Measurements from ENCODE around the gene ZSCAN5A. TPM values are rescaled to one million over a fixed set of nuclear protein-coding genes. Genes with fewer than 3 reads are reported as not detected.
"Not testable (repeated sequence)": the region's sequence is repeated elsewhere in the genome, so short reads cannot be mapped to it uniquely, and the experiment has no call there.

Gene ZSCAN5A
- total RNA-seq, 1 experiment from 2014 or later = 10.4 TPM

DNA sequence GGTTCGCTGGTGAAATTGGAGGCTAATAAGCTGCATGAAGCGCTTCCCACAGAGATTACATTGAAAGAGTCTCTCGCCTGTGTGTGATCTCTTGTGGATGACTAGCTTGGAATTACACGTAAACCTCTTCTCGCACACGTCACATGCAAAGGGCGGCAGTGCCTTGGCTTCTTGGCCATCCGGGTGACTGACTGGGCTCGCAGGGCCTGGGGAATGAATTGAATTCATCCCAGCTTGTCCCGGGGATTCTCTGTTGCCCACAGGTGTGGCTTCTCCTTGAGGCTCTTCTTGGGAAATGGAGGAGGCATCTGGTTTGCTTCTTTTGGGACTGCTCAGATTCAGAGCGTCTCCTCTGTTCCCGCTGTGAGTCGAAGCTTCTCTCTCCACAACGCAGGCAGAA is 92.8 kb downstream of the ZSCAN5A start (continued):
- no peak for TF ChIP-seq ESRRA (CRISPR knock-in tag; IDR thresholded peaks at IDR 0.05; ENCODE audit: borderline replicate concordance)

DNA sequence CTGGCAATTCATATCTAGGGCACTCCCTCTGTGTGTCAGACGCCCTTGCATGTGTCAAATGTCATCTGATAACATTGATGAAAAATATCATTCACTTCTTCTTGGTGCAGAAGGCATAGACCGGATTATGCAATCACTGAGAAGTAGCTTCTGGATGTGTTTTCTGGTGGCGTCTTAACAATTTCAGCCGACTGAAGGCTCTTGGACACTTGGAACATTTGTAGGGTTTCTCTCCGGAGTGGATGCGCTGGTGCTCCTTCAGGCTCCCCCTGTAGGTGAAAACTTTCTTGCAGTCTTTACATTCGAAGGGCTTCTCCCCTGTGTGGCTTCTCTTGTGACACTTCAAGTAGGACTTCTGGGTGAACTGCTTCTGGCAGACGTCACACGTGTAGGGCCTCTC is 93.2 kb downstream of the ZSCAN5A start:
- H3K4me3 Mint-ChIP-seq; H3K27ac Mint-ChIP-seq; POLR2A ChIA-PET; H3K36me3 Mint-ChIP-seq; DNase-seq (ENCODE audit: low spot score); H3K9me3 Mint-ChIP-seq: not testable (repeated sequence)
- CTCF ChIA-PET = interaction anchor here (1.0 to 1.8 kb wide), 8 partner anchors 34 to 155 kb away, joined by 3 to 9 read pairs (median 4); partner anchors contain the start of gene GALP
- TF ChIP-seq, protein P1, sequence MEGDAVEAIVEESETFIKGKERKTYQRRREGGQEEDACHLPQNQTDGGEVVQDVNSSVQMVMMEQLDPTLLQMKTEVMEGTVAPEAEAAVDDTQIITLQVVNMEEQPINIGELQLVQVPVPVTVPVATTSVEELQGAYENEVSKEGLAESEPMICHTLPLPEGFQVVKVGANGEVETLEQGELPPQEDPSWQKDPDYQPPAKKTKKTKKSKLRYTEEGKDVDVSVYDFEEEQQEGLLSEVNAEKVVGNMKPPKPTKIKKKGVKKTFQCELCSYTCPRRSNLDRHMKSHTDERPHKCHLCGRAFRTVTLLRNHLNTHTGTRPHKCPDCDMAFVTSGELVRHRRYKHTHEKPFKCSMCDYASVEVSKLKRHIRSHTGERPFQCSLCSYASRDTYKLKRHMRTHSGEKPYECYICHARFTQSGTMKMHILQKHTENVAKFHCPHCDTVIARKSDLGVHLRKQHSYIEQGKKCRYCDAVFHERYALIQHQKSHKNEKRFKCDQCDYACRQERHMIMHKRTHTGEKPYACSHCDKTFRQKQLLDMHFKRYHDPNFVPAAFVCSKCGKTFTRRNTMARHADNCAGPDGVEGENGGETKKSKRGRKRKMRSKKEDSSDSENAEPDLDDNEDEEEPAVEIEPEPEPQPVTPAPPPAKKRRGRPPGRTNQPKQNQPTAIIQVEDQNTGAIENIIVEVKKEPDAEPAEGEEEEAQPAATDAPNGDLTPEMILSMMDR (IDR thresholded peaks at IDR 0.05) = peak; percentile 31; the same call in 1 of the 2 replicates
- peak; percentile 23 for ATAC-seq
- peaks cover 11% of the 10 kb centered on the region for H3K4me1 Mint-ChIP-seq
- peaks cover 11% of the 10 kb centered on the region for H3K27me3 Mint-ChIP-seq (ENCODE audit: low read depth)

DNA sequence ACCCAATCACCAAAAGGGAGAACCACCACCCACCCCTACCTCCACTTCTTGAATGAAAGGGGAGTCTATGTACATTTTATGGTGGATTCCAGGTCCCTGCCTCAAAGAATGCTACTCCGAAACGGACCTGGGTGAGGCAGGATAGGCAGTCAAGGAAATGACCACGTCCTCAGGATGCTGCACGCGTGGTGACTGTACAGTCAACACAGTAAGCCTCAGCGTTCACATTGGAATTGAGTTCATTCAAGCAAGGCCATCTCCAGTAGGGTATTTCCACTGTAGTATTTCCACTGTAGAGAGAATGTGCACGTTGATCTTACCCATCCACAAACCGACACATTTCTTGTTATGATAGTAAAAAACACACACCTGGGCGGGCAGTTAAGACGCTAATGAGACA is 95.7 kb downstream of the ZSCAN5A start:
- POLR2A ChIA-PET = no interaction called here
- CTCF ChIA-PET = interaction anchor here (0.6 to 1.4 kb wide), 3 partner anchors 47 to 1646 kb away, joined by 3 read pairs; no protein-coding TSS in a partner anchor
- no peak for DNase-seq (ENCODE audit: low spot score)
- Mint-ChIP-seq H3K9me3 (no peaks in the 10 kb centered on the region), H3K27ac (no peak overlapping the region), H3K4me3 (no peak overlapping the region), H3K4me1 (peaks cover 15% of the 10 kb centered on the region), H3K27me3 (ENCODE audit: low read depth) (peaks cover 15% of the 10 kb centered on the region), H3K36me3 (no peaks in the 10 kb centered on the region)
- ATAC-seq = no peak
- TF ChIP-seq ZNF232 (CRISPR knock-in tag; IDR thresholded peaks at IDR 0.05) = no peak
- no peak for TF ChIP-seq JAZF1 (CRISPR knock-in tag; IDR thresholded peaks at IDR 0.05)
- TF ChIP-seq, protein P2, sequence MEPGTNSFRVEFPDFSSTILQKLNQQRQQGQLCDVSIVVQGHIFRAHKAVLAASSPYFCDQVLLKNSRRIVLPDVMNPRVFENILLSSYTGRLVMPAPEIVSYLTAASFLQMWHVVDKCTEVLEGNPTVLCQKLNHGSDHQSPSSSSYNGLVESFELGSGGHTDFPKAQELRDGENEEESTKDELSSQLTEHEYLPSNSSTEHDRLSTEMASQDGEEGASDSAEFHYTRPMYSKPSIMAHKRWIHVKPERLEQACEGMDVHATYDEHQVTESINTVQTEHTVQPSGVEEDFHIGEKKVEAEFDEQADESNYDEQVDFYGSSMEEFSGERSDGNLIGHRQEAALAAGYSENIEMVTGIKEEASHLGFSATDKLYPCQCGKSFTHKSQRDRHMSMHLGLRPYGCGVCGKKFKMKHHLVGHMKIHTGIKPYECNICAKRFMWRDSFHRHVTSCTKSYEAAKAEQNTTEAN (CRISPR knock-in tag; IDR thresholded peaks at IDR 0.05) = no peak
- TF ChIP-seq NR3C1 (CRISPR knock-in tag; conservative IDR thresholded peaks at IDR 0.05; ENCODE audit: low read depth) = no peak
- TF ChIP-seq ZNF317 (CRISPR knock-in tag; IDR thresholded peaks at IDR 0.05; ENCODE audit: borderline replicate concordance, low read depth) = no peak
- TF ChIP-seq NFATC4 (CRISPR knock-in tag; IDR thresholded peaks at IDR 0.05) = no peak
- TF ChIP-seq SMAD4 (CRISPR knock-in tag; IDR thresholded peaks at IDR 0.05) = no peak
- TF ChIP-seq, protein P3, sequence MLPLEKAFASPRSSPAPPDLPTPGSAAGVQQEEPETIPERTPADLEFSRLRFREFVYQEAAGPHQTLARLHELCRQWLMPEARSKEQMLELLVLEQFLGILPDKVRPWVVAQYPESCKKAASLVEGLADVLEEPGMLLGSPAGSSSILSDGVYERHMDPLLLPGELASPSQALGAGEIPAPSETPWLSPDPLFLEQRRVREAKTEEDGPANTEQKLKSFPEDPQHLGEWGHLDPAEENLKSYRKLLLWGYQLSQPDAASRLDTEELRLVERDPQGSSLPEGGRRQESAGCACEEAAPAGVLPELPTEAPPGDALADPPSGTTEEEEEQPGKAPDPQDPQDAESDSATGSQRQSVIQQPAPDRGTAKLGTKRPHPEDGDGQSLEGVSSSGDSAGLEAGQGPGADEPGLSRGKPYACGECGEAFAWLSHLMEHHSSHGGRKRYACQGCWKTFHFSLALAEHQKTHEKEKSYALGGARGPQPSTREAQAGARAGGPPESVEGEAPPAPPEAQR (CRISPR knock-in tag; IDR thresholded peaks at IDR 0.05) = no peak
- no peak for TF ChIP-seq CREM (CRISPR knock-in tag; IDR thresholded peaks at IDR 0.05)
- TF ChIP-seq, protein P4, sequence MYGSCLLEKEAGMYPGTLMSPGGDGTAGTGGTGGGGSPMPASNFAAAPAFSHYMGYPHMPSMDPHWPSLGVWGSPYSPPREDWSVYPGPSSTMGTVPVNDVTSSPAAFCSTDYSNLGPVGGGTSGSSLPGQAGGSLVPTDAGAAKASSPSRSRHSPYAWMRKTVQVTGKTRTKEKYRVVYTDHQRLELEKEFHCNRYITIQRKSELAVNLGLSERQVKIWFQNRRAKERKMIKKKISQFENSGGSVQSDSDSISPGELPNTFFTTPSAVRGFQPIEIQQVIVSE (CRISPR knock-in tag; IDR thresholded peaks at IDR 0.05; ENCODE audit: borderline replicate concordance) = no peak
- TF ChIP-seq, protein P5, sequence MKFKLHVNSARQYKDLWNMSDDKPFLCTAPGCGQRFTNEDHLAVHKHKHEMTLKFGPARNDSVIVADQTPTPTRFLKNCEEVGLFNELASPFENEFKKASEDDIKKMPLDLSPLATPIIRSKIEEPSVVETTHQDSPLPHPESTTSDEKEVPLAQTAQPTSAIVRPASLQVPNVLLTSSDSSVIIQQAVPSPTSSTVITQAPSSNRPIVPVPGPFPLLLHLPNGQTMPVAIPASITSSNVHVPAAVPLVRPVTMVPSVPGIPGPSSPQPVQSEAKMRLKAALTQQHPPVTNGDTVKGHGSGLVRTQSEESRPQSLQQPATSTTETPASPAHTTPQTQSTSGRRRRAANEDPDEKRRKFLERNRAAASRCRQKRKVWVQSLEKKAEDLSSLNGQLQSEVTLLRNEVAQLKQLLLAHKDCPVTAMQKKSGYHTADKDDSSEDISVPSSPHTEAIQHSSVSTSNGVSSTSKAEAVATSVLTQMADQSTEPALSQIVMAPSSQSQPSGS (CRISPR knock-in tag; IDR thresholded peaks at IDR 0.05; ENCODE audit: borderline replicate concordance, low read depth) = no peak
- TF ChIP-seq GRHL2 (CRISPR knock-in tag; IDR thresholded peaks at IDR 0.05; ENCODE audit: insufficient replicate concordance, severe bottlenecking) = no peak
- TF ChIP-seq, protein P6, sequence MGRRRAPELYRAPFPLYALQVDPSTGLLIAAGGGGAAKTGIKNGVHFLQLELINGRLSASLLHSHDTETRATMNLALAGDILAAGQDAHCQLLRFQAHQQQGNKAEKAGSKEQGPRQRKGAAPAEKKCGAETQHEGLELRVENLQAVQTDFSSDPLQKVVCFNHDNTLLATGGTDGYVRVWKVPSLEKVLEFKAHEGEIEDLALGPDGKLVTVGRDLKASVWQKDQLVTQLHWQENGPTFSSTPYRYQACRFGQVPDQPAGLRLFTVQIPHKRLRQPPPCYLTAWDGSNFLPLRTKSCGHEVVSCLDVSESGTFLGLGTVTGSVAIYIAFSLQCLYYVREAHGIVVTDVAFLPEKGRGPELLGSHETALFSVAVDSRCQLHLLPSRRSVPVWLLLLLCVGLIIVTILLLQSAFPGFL (CRISPR knock-in tag; IDR thresholded peaks at IDR 0.05; ENCODE audit: borderline replicate concordance) = no peak
- no peak for TF ChIP-seq TP53 (CRISPR knock-in tag; IDR thresholded peaks at IDR 0.05)
- TF ChIP-seq ZNF423 (CRISPR knock-in tag; IDR thresholded peaks at IDR 0.05) = no peak

Data from WTC11 (cell line).